Measurements from ENCODE around the gene TMEM40. TPM values are rescaled to one million over a fixed set of nuclear protein-coding genes. Genes with fewer than 3 reads are reported as not detected.
A peak's percentile ranks its signal among the peaks of the same experiment; 100 is the strongest.

The TMEM40 gene
- total RNA-seq, 2 experiments from 2014 or later: not detected

DNA sequence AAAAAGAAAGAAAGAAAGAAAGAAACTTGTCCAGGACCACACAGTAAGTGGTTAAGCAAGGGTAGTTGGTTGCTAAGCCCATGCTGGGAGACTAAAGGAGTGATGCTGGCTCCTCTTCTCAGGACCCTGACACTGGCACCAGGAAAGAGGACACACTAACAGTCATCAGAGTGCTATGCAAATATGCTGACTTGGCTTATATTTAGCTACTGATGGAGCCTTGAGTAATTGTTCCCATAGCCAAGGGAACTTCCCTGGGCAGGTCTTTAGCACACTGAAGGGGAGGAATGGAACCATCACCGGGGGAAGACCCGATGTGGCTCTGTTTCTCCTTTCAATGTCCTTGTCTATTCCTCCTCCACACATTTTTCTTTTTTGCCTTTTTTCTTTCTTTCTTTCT, 6.2 kb downstream of the TMEM40 start:
- POLR2A ChIA-PET: interaction anchor here (0.7 to 0.8 kb wide), 3 partner anchors 51 to 187 kb away, joined by 3 read pairs; no protein-coding TSS in a partner anchor
- peak; percentile 44 for DNase-seq (ENCODE audit: low spot score)
- CTCF ChIA-PET (ENCODE audit: unreplicated experiment): no interaction called here

DNA sequence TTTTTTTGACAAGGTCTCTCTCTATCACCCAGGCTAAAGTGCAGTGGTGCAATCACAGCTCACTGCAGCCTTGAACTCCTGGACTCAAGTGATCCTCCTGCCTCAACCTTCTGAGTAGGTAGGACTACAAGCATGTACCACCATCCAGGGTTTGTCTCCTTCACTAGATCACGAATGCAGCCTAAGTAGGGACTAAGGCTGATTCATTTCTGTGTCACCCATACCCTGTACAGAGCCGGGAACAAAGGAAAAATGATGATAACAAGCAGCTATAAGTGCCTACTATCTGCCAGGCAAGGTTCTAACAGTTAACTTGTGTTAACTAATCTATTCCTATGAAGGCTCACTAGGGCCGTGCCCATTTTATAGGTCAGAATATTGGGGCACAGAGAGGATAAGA, 7.0 kb downstream of the TMEM40 start:
- H3K36me3 ChIP-seq (ENCODE audit: insufficient read depth, low read length): no peaks in the 10 kb centered on the region
- H3K4me3 ChIP-seq (ENCODE audit: low read depth, low read length, poor library complexity, severe bottlenecking): no peak overlapping the region
- H3K79me2 ChIP-seq (ENCODE audit: insufficient read depth, low read depth, low read length): no peaks in the 10 kb centered on the region
- no peaks in the 10 kb centered on the region for H3K9me2 ChIP-seq (ENCODE audit: insufficient read depth, low read length)
- ChIA-PET POLR2A (interaction anchor here (0.7 kb wide), 2 partner anchors 10 to 52 kb away, joined by 3 to 4 read pairs; no protein-coding TSS in a partner anchor), CTCF (ENCODE audit: unreplicated experiment) (no interaction called here)
- intact Hi-C loops (cut with micrococcal nuclease; ENCODE audit: unreplicated experiment): no loop called here
- BruUV-seq (replicated peaks): no TSS peak
- TF ChIP-seq, protein P1, sequence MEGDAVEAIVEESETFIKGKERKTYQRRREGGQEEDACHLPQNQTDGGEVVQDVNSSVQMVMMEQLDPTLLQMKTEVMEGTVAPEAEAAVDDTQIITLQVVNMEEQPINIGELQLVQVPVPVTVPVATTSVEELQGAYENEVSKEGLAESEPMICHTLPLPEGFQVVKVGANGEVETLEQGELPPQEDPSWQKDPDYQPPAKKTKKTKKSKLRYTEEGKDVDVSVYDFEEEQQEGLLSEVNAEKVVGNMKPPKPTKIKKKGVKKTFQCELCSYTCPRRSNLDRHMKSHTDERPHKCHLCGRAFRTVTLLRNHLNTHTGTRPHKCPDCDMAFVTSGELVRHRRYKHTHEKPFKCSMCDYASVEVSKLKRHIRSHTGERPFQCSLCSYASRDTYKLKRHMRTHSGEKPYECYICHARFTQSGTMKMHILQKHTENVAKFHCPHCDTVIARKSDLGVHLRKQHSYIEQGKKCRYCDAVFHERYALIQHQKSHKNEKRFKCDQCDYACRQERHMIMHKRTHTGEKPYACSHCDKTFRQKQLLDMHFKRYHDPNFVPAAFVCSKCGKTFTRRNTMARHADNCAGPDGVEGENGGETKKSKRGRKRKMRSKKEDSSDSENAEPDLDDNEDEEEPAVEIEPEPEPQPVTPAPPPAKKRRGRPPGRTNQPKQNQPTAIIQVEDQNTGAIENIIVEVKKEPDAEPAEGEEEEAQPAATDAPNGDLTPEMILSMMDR (conservative IDR thresholded peaks at IDR 0.05; ENCODE audit: low read length): no peak
- no peak for TF ChIP-seq EZH2phosphoT487 (IDR thresholded peaks at IDR 0.05; ENCODE audit: borderline replicate concordance, low read depth, low read length)
- H3K27ac ChIP-seq (ENCODE audit: low read depth, low read length, poor library complexity, severe bottlenecking): no peak overlapping the region
- H3K9me3 ChIP-seq (ENCODE audit: low read length): no peaks in the 10 kb centered on the region
- H4K20me1 ChIP-seq (ENCODE audit: insufficient read depth, low read length): no peaks in the 10 kb centered on the region
- no peak for DNase-seq (ENCODE audit: low spot score)
- H2AFZ ChIP-seq (ENCODE audit: low read length): peak overlapping the region; percentile 24; the same call in 1 of the 2 replicates
- 0 out of 2 replicates have a peak overlapping the region, but pooled peaks have one; percentile 51 for H3K4me2 ChIP-seq (ENCODE audit: low read length)
- H3K4me1 ChIP-seq (ENCODE audit: insufficient read depth, low read length, poor library complexity, severe bottlenecking): peaks cover 60% of the 10 kb centered on the region

More for the DNA sequence above, 6.2 kb downstream of the TMEM40 start:
- Histone ChIP-seq H3K9me3 (ENCODE audit: low read length) (no peaks in the 10 kb centered on the region), H3K79me2 (ENCODE audit: insufficient read depth, low read depth, low read length) (no peaks in the 10 kb centered on the region), H3K9me2 (ENCODE audit: insufficient read depth, low read length) (no peaks in the 10 kb centered on the region), H4K20me1 (ENCODE audit: insufficient read depth, low read length) (no peaks in the 10 kb centered on the region), H3K27ac (ENCODE audit: low read depth, low read length, poor library complexity, severe bottlenecking) (no peak overlapping the region), H3K4me1 (ENCODE audit: insufficient read depth, low read length, poor library complexity, severe bottlenecking) (peaks cover 63% of the 10 kb centered on the region), H3K36me3 (ENCODE audit: insufficient read depth, low read length) (no peaks in the 10 kb centered on the region), H3K4me3 (ENCODE audit: low read depth, low read length, poor library complexity, severe bottlenecking) (no peak overlapping the region), H3K4me2 (ENCODE audit: low read length) (peak overlapping the region; percentile 51), H2AFZ (ENCODE audit: low read length) (no peak overlapping the region)
- BruUV-seq (replicated peaks): no TSS peak
- TF ChIP-seq, protein P1 (conservative IDR thresholded peaks at IDR 0.05; ENCODE audit: low read length): no peak
- TF ChIP-seq EZH2phosphoT487 (IDR thresholded peaks at IDR 0.05; ENCODE audit: borderline replicate concordance, low read depth, low read length): no peak
- intact Hi-C loops (cut with micrococcal nuclease; ENCODE audit: unreplicated experiment): no loop called here

DNA sequence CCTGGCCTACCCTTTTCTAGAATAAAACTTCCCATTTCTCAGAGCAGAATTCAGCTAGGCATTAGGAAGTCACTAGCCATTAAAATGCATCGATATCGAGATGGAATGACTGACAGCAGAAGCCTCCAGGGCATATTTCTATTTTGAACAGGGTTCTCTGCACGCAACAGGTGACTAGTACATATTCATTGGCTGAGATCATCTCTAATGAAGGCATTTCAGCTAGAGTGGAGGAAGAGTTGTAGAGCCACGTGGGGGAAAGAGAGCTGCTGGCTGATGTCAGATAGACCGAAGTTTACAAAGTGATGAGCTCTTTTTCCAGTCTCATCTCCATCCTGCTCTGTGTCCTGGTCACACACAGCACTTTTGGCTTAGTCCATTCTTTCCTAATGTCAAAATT, 7.5 kb downstream of the TMEM40 start:
- DNase-seq (ENCODE audit: low spot score): no peak
- Histone ChIP-seq H2AFZ (ENCODE audit: low read length) (no peak overlapping the region; the same call in 1 of the 2 replicates), H3K4me2 (ENCODE audit: low read length) (no peak overlapping the region), H3K9me2 (ENCODE audit: insufficient read depth, low read length) (no peaks in the 10 kb centered on the region), H3K27ac (ENCODE audit: low read depth, low read length, poor library complexity, severe bottlenecking) (no peak overlapping the region), H3K4me1 (ENCODE audit: insufficient read depth, low read length, poor library complexity, severe bottlenecking) (peaks cover 60% of the 10 kb centered on the region), H3K79me2 (ENCODE audit: insufficient read depth, low read depth, low read length) (no peaks in the 10 kb centered on the region), H3K4me3 (ENCODE audit: low read depth, low read length, poor library complexity, severe bottlenecking) (no peak overlapping the region), H4K20me1 (ENCODE audit: insufficient read depth, low read length) (no peaks in the 10 kb centered on the region), H3K36me3 (ENCODE audit: insufficient read depth, low read length) (no peaks in the 10 kb centered on the region), H3K9me3 (ENCODE audit: low read length) (no peaks in the 10 kb centered on the region)
- ChIA-PET CTCF (ENCODE audit: unreplicated experiment) (no interaction called here), POLR2A (interaction anchor here (0.7 kb wide), 2 partner anchors 10 to 11 kb away, joined by 4 to 6 read pairs; no protein-coding TSS in a partner anchor)
- intact Hi-C loops (cut with micrococcal nuclease; ENCODE audit: unreplicated experiment): no loop called here
- no TSS peak for BruUV-seq (replicated peaks)
- TF ChIP-seq, protein P1 (conservative IDR thresholded peaks at IDR 0.05; ENCODE audit: low read length): no peak
- no peak for TF ChIP-seq EZH2phosphoT487 (IDR thresholded peaks at IDR 0.05; ENCODE audit: borderline replicate concordance, low read depth, low read length)

All from OCI-LY7 (cell line).